CD4-positive, alpha-beta T cell treated with Interleukin-6 for 4 hours (primary cell): ENCODE data around the gene GALNT17.

ENCODE experiments used
- DNase-seq: peaks from one replicate; pipeline ENCODE4 v3.0.0-alpha.2; 2020; ENCODE audit warnings: mixed read lengths

The GALNT17 gene

GRCh38 chr7:71286924-71287323 is 155.0 kb downstream of the GALNT17 start:
- no peak for DNase-seq

GRCh38 chr7:71290452-71290851 is 158.5 kb downstream of the GALNT17 start:
- DNase-seq = no peak

DNA sequence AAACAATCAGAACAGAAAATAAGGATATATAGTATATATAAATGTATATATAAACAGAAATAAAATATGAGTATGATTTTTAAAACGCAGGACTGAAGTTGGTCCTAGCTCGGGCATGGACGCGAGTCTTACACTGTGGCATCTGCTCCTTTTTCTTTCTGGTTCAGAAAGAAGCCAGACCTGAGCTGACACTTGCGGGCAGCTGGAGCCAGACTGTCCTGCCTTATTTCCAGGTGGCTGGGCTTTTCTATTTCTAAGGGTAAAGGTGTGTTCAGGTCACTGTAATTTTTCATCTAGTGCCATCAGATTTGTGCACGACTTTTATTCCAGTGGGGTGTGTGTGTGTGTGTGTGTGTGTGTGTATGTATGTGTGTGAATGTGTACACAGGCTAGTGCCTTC is 166.4 kb downstream of the GALNT17 start:
- DNase-seq = no peak

- no peak for DNase-seq
Observed at GRCh38 chr7:71300086-71300485, 168.1 kb downstream of the GALNT17 start.

DNA sequence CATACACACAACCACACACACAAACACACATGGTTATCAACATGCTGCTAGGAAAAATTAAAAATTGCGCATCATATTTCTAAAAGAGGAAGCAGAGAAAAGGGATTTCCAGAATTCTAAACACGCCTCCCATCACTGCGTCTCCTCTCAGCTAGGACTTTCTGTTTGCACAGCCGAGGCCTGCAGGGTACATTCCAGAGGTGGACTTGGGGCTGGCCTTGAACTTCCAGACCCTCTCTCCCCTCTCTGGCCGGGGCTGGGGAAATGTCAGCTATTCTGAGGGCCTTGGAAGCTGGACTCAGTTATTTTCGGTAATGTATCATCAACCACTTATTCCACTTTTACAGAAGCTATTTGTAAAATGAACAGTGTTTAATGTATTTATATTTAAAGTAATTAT is 168.7 kb downstream of the GALNT17 start:
- no peak for DNase-seq

DNA sequence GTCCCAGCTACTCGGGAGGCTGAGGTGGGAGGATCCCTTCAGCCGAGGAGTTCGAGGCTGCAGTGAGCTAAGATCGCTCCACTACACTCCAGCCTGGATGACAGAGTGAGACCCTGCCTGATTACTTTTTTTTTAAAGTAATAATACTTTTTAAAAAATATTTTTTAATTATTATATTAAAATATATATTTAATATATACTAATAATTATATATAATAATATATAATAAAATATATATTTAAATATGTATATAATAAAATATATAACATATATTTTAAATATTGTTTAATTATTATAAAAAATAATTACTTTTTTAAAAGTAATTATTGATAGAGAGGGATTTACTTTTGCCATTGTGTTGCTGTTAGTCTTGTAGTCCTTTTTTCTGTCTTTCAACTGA is 169.2 kb downstream of the GALNT17 start:
- DNase-seq = no peak

DNA sequence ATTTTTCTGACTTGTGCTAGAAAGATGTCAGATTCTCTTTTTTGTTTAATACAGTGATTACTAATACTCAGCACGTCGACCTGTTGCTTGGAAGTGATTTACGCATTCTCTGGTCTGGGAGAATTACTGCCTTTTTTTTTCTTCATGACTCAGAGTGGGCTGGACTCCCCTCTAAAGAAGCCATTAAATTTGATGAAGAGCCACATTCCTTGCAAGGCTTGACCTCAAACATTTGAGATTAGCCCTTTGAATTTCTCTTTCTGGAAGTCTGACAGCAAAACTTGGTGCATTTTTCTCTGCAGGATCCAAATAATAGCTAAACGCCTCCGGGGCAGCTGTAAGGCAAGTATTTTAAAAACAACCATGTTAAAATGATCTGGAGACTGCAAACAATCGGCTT is 171.6 kb downstream of the GALNT17 start:
- no peak for DNase-seq

DNA sequence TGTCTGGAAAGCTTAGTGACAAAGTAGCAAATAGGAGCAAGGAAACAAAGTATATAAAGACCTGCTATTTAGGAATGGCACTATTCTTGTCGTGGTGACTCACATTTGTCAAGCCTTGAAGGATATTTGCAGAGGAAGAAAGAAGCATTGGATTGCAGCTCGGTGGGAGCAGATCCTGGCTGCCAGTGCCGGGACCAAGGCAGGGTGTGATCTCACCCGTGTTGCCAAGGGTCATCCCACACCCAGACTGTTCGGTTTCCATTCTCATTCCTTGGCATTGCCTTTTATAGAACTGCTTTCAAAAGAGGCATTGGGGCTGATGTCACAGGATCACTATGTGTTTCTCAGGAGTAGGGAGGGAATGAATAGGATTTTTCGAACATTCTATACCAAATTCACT is 176.2 kb downstream of the GALNT17 start:
- DNase-seq = no peak

DNA sequence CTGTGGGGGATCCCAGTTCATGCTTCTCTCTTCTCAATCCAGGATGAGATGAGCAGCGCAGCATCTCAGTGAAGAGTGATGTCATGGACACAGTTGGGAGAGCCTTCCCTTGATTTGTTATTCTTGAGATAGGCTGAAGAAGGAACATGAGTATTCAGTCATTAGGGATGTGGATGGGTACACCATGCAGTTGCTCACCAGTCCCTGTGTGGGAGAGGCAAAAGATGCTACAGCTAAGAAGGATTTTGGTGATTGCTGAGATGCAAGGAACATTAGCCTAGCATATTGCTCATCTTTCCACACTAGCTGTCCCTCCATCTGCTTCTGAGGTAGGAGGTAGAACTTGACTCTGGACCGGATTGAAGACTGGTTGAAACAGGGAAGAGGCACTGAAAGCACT is 179.6 kb downstream of the GALNT17 start:
- no peak for DNase-seq

GRCh38 chr7:71312755-71313490 is 181.0 kb downstream of the GALNT17 start:
- DNase-seq = no peak

DNA sequence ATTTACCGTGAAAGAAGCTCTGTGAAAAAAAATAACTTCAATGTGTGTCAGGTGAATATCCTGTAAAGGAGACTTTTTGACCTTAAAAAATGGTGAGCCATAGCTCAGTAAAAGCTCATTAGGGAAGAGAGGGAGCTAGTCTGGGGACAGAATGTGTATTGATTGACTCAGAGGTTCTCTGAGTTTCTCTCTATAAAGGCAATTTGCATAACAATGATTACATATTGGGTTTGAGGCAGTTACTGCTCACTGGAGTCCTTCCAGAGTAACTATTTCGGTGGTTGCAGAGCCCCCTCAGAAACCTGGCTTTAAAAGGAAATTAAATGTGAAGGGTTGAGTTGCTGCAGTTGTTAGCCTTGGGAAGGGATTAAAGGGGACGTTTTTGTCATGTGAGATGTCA is 181.6 kb downstream of the GALNT17 start:
- DNase-seq = no peak

- DNase-seq = no peak
Observed at GRCh38 chr7:71320916-71321315, 189.0 kb downstream of the GALNT17 start.

DNA sequence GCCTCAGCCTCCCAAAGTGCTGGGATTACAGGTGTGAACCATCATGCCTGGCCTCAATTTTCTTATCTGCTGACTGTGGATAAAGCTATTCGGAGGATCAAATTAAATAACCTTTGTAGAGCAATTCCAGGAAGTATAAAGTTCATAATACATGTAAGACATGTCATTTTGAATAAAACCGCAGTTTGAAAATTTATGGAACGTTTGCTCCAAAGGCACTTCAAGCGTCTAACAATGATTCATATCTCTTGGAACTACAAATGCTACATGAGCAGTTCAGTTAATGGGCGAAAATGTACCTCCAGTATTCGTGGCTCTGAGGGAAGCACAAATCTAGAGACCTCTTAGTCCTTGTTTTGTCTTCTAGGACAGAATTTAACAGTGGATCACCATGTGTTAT is 190.3 kb downstream of the GALNT17 start:
- no peak for DNase-seq

DNA sequence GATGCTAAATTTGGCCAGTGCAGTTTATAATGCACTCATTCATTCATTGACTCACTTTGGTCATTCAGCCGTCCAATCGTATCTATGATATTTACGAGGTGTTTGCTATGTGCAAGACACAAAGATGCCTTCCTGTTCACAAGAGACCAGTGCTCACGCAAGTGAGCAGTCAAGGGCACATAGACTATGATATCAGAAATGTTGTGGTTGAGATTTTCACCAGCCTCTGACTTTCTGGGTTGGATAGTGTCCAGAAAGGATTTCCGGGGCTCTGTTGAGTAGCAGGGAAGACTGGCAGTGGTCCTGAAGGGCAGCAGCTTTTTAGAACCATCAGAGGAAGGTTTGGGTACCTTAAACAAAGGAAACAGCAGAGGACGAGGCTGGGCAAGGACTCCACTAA is 191.8 kb downstream of the GALNT17 start:
- DNase-seq = no peak

DNA sequence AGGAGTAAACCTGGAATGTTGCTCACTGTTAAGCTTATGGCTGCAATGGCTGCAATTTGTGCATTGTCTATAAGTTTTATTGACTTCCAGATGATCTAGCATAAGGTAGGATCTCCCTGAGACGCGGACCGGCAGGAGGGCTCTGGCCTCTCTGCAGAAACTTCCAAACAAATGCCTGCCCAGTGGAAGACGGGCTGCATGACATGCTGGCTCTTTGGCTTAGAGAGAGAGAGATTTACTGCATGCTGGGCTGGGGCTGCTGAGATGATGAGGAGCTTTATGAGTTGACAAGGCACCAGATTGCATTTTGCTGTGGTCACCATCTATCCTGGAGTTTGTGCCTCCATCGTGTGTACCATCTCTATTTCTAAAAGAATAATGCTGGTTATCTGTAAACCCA is 193.2 kb downstream of the GALNT17 start:
- DNase-seq = no peak

GRCh38 chr7:71326595-71326994 is 194.7 kb downstream of the GALNT17 start:
- DNase-seq = no peak

DNA sequence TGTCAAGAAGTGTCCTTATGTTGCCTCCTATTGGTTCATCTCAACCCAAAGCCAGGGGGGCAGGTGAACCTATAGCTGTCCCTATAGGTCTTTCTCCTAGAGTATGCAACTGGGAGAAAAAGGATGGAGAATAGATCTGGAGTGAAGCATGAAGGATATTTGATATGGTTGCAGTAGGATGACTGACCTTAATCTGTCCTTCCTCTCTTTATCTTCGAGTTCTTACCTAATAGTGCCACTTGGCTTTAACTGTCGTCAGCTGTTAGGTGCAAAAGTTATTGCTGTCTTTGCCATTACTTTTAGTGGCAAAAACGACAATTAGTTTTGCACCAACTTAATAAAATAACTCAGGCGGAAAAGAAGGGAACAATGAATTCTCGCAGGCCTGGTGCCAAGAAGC is 196.0 kb downstream of the GALNT17 start:
- DNase-seq = no peak

- DNase-seq = no peak
Observed at GRCh38 chr7:71329030-71329660, 197.2 kb downstream of the GALNT17 start.

- DNase-seq = no peak
Observed at GRCh38 chr7:71332207-71332606, 200.3 kb downstream of the GALNT17 start.

- no peak for DNase-seq
Observed at GRCh38 chr7:71334541-71334940, 202.6 kb downstream of the GALNT17 start.

- no peak for DNase-seq
Observed at GRCh38 chr7:71338866-71339265, 206.9 kb downstream of the GALNT17 start.

GRCh38 chr7:71339924-71340323 is 208.0 kb downstream of the GALNT17 start:
- no peak for DNase-seq

- no peak for DNase-seq
Observed at GRCh38 chr7:71342202-71342601, 210.3 kb downstream of the GALNT17 start.

DNA sequence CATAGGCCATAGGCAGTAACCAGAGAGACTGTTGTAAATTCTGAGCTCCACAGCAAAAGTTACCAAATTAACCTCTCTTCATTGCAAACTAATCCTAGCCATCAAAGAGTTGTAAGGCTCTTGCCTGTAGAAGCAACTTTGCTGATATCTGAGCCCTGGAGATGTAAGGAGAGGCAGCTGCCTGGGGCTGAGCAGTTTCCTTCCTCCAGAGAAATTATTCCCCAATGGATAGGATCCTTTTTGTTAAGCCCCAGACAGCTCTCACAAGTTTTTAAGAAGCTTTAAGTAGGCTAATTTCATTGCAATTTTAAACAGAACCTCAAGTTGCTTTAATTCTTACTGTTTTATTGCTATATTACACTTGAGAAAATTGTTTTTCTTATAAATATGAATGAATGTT is 211.1 kb downstream of the GALNT17 start:
- no peak for DNase-seq

DNA sequence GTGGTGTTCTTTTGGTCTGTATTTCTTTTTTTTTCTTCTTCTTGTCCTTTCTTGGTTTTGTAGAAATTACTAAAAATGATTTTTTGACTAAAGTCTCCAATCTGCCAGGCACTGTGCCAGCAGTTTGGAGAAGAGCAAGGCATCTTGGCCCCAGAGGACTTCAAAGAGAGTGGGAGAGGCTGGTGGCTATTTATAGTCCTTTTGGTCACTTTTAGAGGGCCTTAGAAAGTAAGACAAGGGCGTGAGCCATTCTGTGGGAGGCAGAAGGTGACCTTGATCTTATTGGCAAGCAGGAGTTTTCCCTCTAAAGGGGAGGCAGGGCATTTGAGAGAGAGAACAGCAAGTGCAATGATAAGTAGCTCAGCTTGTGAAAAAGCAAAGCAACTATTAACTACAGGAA is 211.9 kb downstream of the GALNT17 start:
- DNase-seq = no peak
